Measurements from ENCODE around the gene MAP3K2. TPM values are rescaled to one million over a fixed set of nuclear protein-coding genes. Genes with fewer than 3 reads are reported as not detected.

Gene MAP3K2
- total RNA-seq, 4 donors from 2014 or later, result 52.7 to 96.2 (median 54.2) TPM

DNA sequence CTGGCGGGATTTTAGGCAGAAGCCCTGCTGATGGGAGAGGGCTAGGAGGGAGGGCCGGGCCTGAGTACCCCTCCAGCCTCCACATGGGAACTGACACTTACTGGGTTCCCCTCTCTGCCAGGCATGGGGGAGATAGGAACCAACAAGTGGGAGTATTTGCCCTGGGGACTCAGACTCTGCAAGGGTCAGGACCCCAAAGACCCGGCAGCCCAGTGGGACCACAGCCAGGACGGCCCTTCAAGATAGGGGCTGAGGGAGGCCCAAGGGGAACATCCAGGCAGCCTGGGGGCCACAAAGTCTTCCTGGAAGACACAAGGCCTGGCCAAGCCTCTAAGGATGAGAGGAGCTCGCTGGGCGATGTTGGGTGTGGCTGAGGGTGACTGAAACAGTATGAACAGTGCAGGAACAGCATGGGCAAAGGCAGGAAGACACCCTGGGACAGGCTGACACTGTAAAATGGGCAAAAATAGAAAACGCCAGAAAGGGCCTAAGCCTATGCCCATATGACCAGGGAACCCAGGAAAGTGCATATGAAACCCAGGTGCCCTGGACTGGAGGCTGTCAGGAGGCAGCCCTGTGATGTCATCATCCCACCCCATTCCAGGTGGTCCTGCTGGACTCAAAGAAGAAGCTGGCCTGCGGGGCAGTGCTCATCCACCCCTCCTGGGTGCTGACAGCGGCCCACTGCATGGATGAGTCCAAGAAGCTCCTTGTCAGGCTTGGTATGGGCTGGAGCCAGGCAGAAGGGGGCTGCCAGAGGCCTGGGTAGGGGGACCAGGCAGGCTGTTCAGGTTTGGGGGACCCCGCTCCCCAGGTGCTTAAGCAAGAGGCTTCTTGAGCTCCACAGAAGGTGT is 39.0 kb upstream of the MAP3K2 start:
- H3K27me3 ChIP-seq, result peaks cover 56% of the 10 kb centered on the region
- no peak for TF ChIP-seq EP300 (IDR thresholded peaks at IDR 0.05)
- TF ChIP-seq POLR2A (IDR thresholded peaks at IDR 0.05), result no peak
- TF ChIP-seq, protein P1, sequence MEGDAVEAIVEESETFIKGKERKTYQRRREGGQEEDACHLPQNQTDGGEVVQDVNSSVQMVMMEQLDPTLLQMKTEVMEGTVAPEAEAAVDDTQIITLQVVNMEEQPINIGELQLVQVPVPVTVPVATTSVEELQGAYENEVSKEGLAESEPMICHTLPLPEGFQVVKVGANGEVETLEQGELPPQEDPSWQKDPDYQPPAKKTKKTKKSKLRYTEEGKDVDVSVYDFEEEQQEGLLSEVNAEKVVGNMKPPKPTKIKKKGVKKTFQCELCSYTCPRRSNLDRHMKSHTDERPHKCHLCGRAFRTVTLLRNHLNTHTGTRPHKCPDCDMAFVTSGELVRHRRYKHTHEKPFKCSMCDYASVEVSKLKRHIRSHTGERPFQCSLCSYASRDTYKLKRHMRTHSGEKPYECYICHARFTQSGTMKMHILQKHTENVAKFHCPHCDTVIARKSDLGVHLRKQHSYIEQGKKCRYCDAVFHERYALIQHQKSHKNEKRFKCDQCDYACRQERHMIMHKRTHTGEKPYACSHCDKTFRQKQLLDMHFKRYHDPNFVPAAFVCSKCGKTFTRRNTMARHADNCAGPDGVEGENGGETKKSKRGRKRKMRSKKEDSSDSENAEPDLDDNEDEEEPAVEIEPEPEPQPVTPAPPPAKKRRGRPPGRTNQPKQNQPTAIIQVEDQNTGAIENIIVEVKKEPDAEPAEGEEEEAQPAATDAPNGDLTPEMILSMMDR (IDR thresholded peaks at IDR 0.05), result no peak
- TF ChIP-seq POLR2AphosphoS5 (IDR thresholded peaks at IDR 0.05), result no peak
- 90 to 96% methylated on average over 2 to 4 of the region's 10 CpGs for WGBS, 2 donors (ENCODE audit: low coverage in 1 of 2)
- peaks cover 0 to 16% (median 13%) of the 10 kb centered on the region in 3 donors for H3K4me1 ChIP-seq
- no peak for ATAC-seq
- no peak overlapping the region for H3K27ac ChIP-seq
- H3K9me3 ChIP-seq, result no peaks in the 10 kb centered on the region
- no peak overlapping the region for H3K4me3 ChIP-seq
- peaks cover 0 to 16% of the 10 kb centered on the region in 2 donors for H3K36me3 ChIP-seq

DNA sequence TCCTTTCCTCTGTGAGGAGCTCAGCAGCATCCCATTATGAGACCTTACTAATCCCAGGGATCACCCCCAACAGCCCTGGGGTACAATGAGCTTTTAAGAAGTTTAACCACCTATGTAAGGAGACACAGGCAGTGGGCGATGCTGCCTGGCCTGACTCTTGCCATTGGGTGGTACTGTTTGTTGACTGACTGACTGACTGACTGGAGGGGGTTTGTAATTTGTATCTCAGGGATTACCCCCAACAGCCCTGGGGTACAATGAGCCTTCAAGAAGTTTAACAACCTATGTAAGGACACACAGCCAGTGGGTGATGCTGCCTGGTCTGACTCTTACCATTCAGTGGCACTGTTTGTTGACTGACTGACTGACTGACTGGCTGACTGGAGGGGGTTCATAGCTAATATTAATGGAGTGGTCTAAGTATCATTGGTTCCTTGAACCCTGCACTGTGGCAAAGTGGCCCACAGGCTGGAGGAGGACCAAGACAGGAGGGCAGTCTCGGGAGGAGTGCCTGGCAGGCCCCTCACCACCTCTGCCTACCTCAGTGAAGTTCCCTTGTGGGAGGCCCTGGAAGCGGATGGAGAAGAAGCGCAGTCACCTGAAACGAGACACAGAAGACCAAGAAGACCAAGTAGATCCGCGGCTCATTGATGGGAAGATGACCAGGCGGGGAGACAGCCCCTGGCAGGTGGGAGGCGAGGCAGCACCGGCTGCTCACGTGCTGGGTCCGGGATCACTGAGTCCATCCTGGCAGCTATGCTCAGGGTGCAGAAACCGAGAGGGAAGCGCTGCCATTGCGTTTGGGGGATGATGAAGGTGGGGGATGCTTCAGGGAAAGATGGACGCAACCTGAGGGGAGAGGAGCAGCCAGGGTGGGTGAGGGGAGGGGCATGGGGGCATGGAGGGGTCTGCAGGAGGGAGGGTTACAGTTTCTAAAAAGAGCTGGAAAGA is 38.0 kb upstream of the MAP3K2 start:
- peaks cover 65% of the 10 kb centered on the region for H3K27me3 ChIP-seq
- H3K4me1 ChIP-seq, result peaks cover 0 to 16% (median 13%) of the 10 kb centered on the region in 3 donors
- 90% methylated on average over 10 of the region's 16 CpGs; no CpG with 5 or more reads in 1 of the 2 donors for WGBS, 2 donors (ENCODE audit: low coverage in 1 of 2)
- no peaks in the 10 kb centered on the region for H3K9me3 ChIP-seq
- H3K36me3 ChIP-seq, result peaks cover 0 to 10% of the 10 kb centered on the region in 2 donors
- ATAC-seq, result no peak
- no peak overlapping the region for H3K27ac ChIP-seq
- no peak for TF ChIP-seq POLR2A (IDR thresholded peaks at IDR 0.05)
- TF ChIP-seq POLR2AphosphoS5 (IDR thresholded peaks at IDR 0.05), result no peak
- no peak for TF ChIP-seq EP300 (IDR thresholded peaks at IDR 0.05)
- TF ChIP-seq, protein P1 (IDR thresholded peaks at IDR 0.05), result no peak
- no peak overlapping the region for H3K4me3 ChIP-seq

DNA sequence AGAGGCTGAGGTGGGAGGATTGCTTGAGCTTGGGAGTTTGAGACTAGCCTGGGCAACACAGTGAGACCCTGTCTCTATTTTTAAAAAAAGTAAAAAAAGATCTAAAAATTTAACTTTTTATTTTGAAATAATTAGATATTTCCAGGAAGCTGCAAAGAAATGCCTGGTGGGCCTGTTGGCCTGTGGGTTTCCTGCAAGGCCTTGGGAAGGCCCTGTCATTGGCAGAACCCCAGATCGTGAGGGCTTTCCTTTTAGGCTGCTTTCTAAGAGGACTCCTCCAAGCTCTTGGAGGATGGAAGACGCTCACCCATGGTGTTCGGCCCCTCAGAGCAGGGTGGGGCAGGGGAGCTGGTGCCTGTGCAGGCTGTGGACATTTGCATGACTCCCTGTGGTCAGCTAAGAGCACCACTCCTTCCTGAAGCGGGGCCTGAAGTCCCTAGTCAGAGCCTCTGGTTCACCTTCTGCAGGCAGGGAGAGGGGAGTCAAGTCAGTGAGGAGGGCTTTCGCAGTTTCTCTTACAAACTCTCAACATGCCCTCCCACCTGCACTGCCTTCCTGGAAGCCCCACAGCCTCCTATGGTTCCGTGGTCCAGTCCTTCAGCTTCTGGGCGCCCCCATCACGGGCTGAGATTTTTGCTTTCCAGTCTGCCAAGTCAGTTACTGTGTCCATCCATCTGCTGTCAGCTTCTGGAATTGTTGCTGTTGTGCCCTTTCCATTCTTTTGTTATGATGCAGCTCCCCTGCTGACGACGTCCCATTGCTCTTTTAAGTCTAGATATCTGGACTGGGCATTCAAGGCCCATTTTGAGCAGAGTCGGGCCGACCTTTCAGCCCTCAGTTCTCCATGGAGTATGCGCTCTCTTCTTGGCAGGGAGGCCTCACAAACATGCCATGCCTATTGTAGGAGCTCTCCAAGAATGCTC is 37.1 kb upstream of the MAP3K2 start:
- peaks cover 75% of the 10 kb centered on the region for H3K27me3 ChIP-seq
- no peak overlapping the region for H3K27ac ChIP-seq
- no peak overlapping the region for H3K4me3 ChIP-seq
- no peak for ATAC-seq
- H3K9me3 ChIP-seq, result no peaks in the 10 kb centered on the region
- TF ChIP-seq POLR2A (IDR thresholded peaks at IDR 0.05), result no peak
- H3K36me3 ChIP-seq, result peaks cover 0 to 10% of the 10 kb centered on the region in 2 donors
- WGBS, 2 donors (ENCODE audit: low coverage in 1 of 2), result 71 to 85% methylated on average over 9 of the region's 13 CpGs
- H3K4me1 ChIP-seq, result peaks cover 0 to 16% (median 13%) of the 10 kb centered on the region in 3 donors

DNA sequence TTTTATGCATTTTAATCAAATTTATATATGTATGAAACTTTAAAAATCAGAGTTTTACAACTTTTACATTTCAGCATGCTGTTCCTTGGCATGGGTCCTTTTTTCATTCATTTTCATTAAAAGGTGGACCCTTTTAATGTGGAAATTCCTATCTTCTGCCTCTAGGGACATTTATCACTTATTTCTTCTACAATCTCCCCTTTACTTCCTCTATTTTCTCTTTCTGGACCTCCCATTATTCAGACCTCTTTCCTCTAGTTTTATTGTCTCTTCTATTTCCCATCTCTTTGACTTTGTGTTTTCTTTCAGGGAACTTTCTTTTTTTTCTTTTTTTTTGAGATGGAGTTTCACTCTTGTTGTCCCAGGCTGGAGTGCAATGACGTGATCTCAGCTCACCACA is 36.1 kb upstream of the MAP3K2 start:
- Histone ChIP-seq H3K9me3 (no peaks in the 10 kb centered on the region), H3K36me3 (peaks cover 0 to 10% of the 10 kb centered on the region in 2 donors), H3K4me3 (peak overlapping the region in 1 of 2 donors; percentile 31), H3K27ac (no peak overlapping the region), H3K27me3 (peaks cover 80% of the 10 kb centered on the region), H3K4me1 (peaks cover 0 to 16% (median 13%) of the 10 kb centered on the region in 3 donors)
- no peak for ATAC-seq
- WGBS, 2 donors (ENCODE audit: low coverage in 1 of 2), result 50% methylated on average over 1 of the region's 1 CpG; no CpG with 5 or more reads in 1 of the 2 donors
- TF ChIP-seq POLR2A (IDR thresholded peaks at IDR 0.05), result no peak
- no peak for TF ChIP-seq EP300 (IDR thresholded peaks at IDR 0.05)
- TF ChIP-seq POLR2AphosphoS5 (IDR thresholded peaks at IDR 0.05), result no peak
- TF ChIP-seq, protein P1 (IDR thresholded peaks at IDR 0.05), result no peak
